PC-9 (cell line): ENCODE data around the gene ASB15.

Experiments used
- EZH2 ChIP-seq: fragments of 200-600 bp; sonication (generic); IDR thresholded peaks from 2 replicates; pipeline ENCODE4 v1.8.0; 2017; ENCODE audit warnings: antibody characterized with exemption, low read depth
- TF ChIP-seq, protein P1 (sequence below): fragments of 200-600 bp; sonication (generic); conservative IDR thresholded peaks from 2 replicates; pipeline ENCODE4 v1.6.1; 2017; ENCODE audit warnings: mixed run types, antibody characterized with exemption, mild to moderate bottlenecking, moderate library complexity

DNA sequence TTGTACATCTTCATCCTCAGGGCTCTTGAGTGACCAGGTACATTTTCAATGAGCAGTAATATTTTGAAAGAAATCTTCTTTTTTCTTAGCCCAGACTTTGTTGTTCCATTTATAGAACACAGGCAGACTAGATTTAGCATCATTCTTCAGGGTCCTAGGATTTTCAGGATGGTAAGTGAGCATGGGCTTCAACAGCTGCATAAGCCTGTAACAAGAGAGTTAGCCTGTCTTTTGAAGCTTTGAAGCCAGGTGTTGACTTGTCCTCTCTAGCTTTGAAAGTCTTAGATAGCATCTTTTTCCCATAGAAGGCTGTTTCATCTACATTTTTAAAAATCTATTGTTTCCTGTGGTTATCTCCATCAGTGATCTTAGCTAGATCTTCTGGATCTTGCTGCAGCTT lies 39.5 kb upstream of the ASB15 start:
- no peak for TF ChIP-seq EZH2
- TF ChIP-seq, protein P1, sequence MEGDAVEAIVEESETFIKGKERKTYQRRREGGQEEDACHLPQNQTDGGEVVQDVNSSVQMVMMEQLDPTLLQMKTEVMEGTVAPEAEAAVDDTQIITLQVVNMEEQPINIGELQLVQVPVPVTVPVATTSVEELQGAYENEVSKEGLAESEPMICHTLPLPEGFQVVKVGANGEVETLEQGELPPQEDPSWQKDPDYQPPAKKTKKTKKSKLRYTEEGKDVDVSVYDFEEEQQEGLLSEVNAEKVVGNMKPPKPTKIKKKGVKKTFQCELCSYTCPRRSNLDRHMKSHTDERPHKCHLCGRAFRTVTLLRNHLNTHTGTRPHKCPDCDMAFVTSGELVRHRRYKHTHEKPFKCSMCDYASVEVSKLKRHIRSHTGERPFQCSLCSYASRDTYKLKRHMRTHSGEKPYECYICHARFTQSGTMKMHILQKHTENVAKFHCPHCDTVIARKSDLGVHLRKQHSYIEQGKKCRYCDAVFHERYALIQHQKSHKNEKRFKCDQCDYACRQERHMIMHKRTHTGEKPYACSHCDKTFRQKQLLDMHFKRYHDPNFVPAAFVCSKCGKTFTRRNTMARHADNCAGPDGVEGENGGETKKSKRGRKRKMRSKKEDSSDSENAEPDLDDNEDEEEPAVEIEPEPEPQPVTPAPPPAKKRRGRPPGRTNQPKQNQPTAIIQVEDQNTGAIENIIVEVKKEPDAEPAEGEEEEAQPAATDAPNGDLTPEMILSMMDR: no peak
